GM19099 (cell line): ENCODE results near the gene PNN.
A peak's percentile ranks its signal among the peaks of the same experiment; 100 is the strongest.

ENCODE experiments used
- POLR2A ChIP-seq: IDR thresholded peaks from 3 replicates; pipeline ENCODE4 v1.6.1; 2011; ENCODE audit warnings: low read depth; ENCODE audit not compliant: insufficient read length; ENCODE audit errors: extremely low read depth

Gene PNN

DNA sequence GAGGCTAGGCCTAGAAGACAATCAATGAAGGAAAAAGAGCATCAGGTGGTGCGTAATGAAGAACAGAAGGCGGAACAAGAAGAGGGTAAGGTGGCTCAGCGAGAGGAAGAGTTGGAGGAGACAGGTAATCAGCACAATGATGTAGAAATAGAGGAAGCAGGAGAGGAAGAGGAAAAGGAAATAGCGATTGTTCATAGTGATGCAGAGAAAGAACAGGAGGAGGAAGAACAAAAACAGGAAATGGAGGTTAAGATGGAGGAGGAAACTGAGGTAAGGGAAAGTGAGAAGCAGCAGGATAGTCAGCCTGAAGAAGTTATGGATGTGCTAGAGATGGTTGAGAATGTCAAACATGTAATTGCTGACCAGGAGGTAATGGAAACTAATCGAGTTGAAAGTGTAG is 5.5 kb downstream of the PNN start:
- TF ChIP-seq POLR2A = no peak

GRCh38 chr14:39181026-39181692 is 6.1 kb downstream of the PNN start:
- peak; percentile 38 for TF ChIP-seq POLR2A

- no peak for TF ChIP-seq POLR2A
Observed at GRCh38 chr14:39181693-39182047, 6.6 kb downstream of the PNN start.

DNA sequence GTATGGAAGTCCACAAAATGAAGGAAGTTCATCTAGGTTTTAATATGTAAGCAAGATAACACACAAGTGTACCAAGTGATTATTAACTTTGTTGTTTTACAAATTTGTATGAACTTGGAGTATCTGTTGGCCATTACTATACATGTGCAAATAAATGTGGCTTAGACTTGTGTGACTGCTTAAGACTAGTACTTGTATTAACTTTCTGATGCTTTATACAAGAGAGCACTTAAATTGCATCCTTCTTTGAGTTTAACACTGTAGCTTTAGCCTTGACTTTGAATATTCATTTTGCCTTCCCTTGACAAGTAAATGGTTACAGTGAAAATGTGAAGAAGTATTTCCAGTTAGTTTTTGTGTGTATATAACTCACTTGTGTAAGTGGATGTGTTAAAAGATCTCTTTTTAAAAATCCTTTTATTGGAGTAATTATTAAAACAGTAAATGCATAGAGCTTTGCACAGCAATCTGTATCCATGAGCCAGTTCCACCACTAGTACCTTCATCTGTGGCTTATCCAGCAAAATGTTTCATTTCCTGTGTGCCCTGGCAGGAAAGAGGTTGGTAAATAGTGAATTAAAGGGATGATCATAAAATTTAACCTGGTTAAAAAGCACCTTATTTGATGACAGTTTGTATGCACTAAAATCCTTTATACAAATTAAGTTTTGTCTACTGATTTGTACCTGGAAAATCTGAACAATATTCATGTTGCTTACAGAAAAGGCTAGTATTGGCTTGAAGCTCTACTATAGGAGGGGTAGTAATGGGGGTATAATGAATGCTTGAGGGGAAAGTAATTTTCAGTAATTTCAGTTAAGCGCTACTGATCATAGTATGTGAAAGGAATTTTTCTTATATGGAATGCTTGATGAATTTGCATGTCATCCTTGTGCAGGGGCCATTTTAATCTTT is 8.0 kb downstream of the PNN start:
- TF ChIP-seq POLR2A = no peak

- TF ChIP-seq POLR2A = no peak
Observed at GRCh38 chr14:39184628-39185255, 9.7 kb downstream of the PNN start.

DNA sequence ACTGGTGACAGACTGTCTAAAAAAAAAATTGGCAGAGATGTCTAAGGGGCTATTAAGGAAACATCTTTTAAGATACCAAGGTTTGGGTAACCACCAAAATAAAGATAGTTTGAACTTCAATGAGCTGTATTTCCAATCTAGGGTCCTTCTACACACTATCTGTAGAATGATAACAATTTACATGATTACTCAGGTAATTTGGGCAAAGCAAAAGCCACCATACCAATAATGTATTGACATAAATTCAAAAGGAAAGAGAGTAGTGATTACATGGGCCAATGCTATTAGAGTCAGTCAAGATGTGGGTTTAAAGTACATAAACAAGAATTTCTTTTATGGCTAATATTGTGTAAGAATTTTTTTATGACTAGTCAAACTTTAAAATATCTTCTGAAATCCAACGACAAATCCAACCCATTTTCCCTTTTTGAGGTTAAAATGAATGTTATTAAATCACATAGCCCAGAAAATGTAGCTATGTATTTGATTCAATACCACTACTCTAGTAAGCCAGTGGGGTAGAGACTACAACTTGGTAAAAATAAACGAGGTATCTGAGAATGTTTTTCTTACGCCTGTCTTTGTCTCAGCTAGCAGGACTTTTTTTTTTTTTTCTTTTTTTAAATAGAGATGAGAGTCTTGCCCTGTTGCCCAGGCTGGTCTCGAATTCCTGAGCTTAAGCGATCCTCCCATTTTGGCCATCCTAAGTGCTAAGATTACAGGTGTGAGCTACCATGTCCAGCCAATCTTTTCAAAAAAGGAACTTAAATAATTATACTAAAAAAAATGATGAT is 10.4 kb downstream of the PNN start:
- TF ChIP-seq POLR2A = no peak

DNA sequence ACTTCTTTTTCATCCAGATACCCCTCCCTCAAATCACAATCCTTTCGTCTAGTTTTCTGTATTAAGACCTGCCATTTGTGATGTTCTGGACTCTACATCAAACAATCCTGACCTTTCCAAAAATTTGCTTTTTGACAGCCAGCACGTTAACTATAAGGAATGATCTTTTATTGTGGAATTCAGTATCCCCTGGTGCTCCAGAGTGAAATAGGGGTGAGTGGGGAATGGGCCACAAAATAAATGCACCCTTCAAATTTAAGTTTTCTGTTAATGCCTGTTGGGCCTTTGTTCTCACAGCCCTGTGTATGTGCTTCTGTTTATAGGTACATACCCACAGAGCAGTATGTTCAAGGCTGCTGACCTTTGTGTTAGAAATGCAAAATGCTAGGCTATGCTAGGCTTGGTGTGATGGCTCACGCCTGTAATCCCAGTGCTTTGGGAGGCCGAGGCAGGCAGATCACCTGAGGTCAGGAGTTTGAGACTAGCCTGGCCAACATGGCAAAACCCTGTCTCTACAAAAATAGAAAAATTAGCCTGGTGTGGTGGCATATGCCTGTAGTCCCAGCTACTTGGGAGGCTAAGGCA is 12.0 kb downstream of the PNN start:
- no peak for TF ChIP-seq POLR2A

- no peak for TF ChIP-seq POLR2A
Observed at GRCh38 chr14:39203659-39204606, 28.9 kb downstream of the PNN start.

DNA sequence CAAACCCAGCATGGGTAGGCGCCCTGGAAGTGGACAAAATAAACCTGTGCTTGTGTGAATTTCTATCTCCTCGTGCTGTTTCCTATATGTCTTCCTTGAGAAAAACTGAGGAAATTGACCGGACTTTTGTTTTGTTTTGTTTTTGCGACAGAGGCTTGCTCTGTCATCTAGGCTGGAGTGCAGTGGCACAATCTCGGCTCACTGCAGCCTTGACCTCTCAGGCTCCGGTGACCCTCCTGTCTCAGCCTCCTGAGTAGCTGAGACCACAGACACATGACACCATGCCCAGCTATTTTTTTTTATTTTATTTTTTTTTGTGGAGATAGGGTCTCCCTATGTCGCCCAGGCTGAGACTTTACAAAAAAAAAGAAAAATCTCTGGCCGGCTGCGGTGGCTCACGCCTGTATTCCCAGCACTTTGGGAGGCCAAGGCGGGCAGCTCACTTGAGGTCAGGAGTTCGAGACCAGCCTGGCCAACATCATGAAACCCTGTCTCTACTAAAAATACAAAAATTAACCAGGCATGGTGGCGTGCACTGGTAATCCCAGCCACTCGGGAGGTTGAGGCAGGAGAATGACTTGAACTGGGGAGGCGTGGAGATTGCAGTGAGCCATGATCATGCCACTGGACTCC is 36.2 kb downstream of the PNN start:
- no peak for TF ChIP-seq POLR2A

GRCh38 chr14:39212034-39212433 is 37.0 kb downstream of the PNN start:
- no peak for TF ChIP-seq POLR2A

DNA sequence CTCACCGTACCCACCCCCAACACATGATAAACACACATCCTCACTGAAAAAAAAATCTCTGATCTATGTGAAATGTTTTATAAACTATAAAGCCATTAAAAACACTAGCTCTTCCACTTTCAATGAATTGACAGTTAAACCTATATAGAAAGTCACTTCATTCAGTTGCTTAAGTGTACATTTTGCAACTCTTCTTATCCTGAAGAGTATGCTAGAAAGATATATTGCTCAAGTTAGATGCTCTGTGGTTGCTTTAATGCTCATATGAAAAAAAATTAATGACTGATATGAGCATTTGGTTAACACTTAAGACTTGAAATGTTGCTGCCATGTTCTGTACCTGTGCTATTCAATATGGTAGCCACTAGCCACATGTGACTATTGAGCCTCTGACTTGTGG is 37.6 kb downstream of the PNN start:
- TF ChIP-seq POLR2A = no peak

DNA sequence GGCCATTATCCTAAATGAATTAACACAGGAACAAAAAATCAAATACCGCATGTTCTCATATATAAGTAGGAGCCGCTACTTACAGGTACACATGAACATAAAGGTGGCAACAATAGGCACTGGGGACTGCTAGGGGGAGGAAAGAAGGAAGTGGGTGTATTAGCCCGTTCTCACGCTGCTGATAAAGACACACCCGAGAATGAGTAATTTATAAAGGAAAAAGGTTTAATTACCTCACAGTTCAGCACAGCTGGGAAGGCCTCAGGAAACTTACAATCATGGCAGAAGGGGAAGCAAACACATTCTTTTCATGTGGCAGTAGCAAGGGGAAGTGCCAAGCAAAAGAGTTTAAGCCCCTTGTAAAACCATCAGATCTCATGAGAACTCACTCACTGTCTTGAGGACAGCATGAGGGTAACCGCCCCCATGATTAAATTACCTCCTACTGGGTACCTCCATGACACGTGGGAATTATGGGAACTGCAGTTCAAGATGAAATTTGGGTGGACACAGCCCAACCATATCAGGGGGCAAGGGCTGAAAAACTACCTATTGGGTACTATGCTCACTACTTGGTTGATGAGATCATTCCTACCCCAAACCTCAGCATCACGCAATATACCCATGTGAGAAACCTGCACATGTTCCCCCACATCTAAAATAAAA is 42.3 kb downstream of the PNN start:
- TF ChIP-seq POLR2A = no peak
